Mesendoderm (in vitro differentiated cells): ENCODE data around the gene LRRC4B.

ENCODE experiments used
- DNase-seq: peaks from one replicate; pipeline ENCODE4 v3.0.0; 2013
- H2AK5ac ChIP-seq: 2 replicates; pipeline ENCODE4 v1.6.1; 2013; ENCODE audit warnings: low read length, inconsistent platforms
- H2BK120ac ChIP-seq: 2 replicates; pipeline ENCODE4 v1.6.1; 2013; ENCODE audit warnings: low read depth, mild to moderate bottlenecking, low read length, moderate library complexity, mixed read lengths
- H2BK15ac ChIP-seq: replicated peaks from 2 replicates; pipeline ENCODE4 v1.6.1; 2013; ENCODE audit warnings: low read depth, mild to moderate bottlenecking, moderate library complexity
- H2BK5ac ChIP-seq: 2 replicates; pipeline ENCODE4 v1.6.1; 2013; ENCODE audit warnings: low read length, inconsistent platforms
- H3K18ac ChIP-seq: 2 replicates; pipeline ENCODE4 v1.6.1; 2013; ENCODE audit warnings: mild to moderate bottlenecking, low read length, mixed read lengths
- H3K23ac ChIP-seq: one replicate; pipeline ENCODE4 v1.6.1; 2013; ENCODE audit warnings: low read length
- H3K27ac ChIP-seq: 2 replicates; pipeline ENCODE4 v1.5.1; 2013; ENCODE audit warnings: low read depth, mild to moderate bottlenecking, inconsistent platforms, low read length, moderate library complexity
- H3K27me3 ChIP-seq: 2 replicates; pipeline ENCODE4 v1.6.1; 2013; ENCODE audit warnings: low read length, control low read depth, mild to moderate bottlenecking, inconsistent platforms; ENCODE audit not compliant: insufficient read depth, poor library complexity
- H3K36me3 ChIP-seq: 2 replicates; pipeline ENCODE4 v1.6.1; 2013; ENCODE audit warnings: low read length, inconsistent platforms; ENCODE audit not compliant: control insufficient read depth, insufficient read depth
- H3K4ac ChIP-seq: one replicate; pipeline ENCODE4 v1.6.1; 2013; ENCODE audit warnings: low read depth, mild to moderate bottlenecking, low read length, moderate library complexity
- H3K4me1 ChIP-seq: 2 replicates; pipeline ENCODE4 v1.6.1; 2013; ENCODE audit warnings: low read depth, low read length, inconsistent platforms; ENCODE audit not compliant: control insufficient read depth
- H3K4me2 ChIP-seq: 2 replicates; pipeline ENCODE4 v1.6.1; 2013; ENCODE audit warnings: low read length
- H3K4me3 ChIP-seq: 2 replicates; pipeline ENCODE4 v1.5.1; 2013; ENCODE audit warnings: mild to moderate bottlenecking, low read length
- H3K56ac ChIP-seq: one replicate; pipeline ENCODE4 v1.6.1; 2013; ENCODE audit warnings: low read length
- H3K79me1 ChIP-seq: 2 replicates; pipeline ENCODE4 v1.6.1; 2013; ENCODE audit warnings: low read length, inconsistent platforms
- H3K79me2 ChIP-seq: 2 replicates; pipeline ENCODE4 v1.6.1; 2013; ENCODE audit warnings: mild to moderate bottlenecking, low read length; ENCODE audit not compliant: control insufficient read depth, insufficient read depth
- H3K9ac ChIP-seq: 2 replicates; pipeline ENCODE4 v1.6.1; 2013; ENCODE audit warnings: low read length, inconsistent platforms
- H4K5ac ChIP-seq: one replicate; pipeline ENCODE4 v1.6.1; 2013; ENCODE audit warnings: low read length
- H4K8ac ChIP-seq: one replicate; pipeline ENCODE4 v1.6.1; 2013; ENCODE audit warnings: low read depth, mild to moderate bottlenecking, control low read depth, low read length, moderate library complexity
- WGBS: extraction: QIAGEN DNeasy Blood & Tissue Kit; methylation state at CpG from one replicate; pipeline ENCODE4 v1.1.7; 2013; ENCODE audit warnings: low lambda C conversion rate, missing lambda C conversion rate; ENCODE audit not compliant: insufficient coverage; ENCODE audit errors: extremely low coverage; 5-methylcytosine and 5-hydroxymethylcytosine counted together

Gene LRRC4B

DNA sequence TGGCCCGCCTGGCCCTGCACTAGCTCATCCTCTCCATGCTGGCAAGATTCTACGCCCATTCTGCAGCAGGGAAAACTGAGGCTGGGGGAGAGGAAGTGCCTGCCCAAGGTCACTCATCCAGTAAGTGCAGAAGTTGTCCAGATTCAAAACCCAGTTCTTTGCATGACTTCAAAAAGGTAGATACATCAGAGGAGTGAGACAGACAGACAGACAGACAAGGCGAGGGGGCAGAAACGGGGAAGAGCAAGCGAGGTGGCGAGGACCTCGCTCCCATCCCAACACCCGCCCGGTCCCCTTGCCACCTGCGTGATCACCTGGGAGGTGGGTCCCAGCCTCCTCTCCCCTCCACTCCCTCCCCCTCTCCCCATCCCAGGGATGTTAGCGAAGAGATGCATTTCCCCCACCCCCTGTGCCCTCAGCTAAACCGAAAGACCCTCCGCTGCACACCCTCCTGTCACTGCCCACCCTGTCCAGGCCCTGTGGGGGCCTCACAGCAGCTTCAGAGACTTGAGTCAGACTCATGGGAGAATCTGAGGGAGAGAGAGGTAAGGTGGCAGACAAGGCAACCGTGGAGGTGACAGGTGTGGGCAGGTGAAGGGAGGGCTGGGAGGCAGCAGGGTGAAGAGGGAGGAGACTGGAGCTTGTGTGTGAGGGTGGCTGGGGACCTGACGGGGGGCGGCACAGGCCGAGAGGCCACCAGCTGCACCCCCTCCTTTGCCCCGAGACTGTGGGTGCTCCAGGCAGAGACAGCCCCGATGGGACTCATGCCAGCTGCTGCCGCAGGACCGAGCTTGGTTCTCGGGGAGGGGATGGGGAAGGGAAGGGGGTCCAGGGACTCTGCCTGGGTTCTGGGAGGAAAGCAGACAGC lies 18.9 kb downstream of the LRRC4B start:
- Histone ChIP-seq H2BK120ac (no peak overlapping the region), H3K27ac (no peak overlapping the region), H3K18ac (no peak overlapping the region), H3K79me2 (no peaks in the 10 kb centered on the region), H3K9ac (no peak overlapping the region), H3K56ac (no peak overlapping the region), H3K27me3 (peaks cover 6% of the 10 kb centered on the region), H2BK15ac (no peak overlapping the region), H3K23ac (no peak overlapping the region), H2BK5ac (no peak overlapping the region), H3K4me3 (no peak overlapping the region), H4K8ac (no peak overlapping the region), H3K79me1 (no peaks in the 10 kb centered on the region), H2AK5ac (no peak overlapping the region), H3K4me2 (no peak overlapping the region), H4K5ac (no peak overlapping the region), H3K36me3 (no peaks in the 10 kb centered on the region), H3K4me1 (no peaks in the 10 kb centered on the region), H3K4ac (no peak overlapping the region)
- no peak for DNase-seq
- no CpG with 5 or more reads among the region's 22 CpGs for WGBS

DNA sequence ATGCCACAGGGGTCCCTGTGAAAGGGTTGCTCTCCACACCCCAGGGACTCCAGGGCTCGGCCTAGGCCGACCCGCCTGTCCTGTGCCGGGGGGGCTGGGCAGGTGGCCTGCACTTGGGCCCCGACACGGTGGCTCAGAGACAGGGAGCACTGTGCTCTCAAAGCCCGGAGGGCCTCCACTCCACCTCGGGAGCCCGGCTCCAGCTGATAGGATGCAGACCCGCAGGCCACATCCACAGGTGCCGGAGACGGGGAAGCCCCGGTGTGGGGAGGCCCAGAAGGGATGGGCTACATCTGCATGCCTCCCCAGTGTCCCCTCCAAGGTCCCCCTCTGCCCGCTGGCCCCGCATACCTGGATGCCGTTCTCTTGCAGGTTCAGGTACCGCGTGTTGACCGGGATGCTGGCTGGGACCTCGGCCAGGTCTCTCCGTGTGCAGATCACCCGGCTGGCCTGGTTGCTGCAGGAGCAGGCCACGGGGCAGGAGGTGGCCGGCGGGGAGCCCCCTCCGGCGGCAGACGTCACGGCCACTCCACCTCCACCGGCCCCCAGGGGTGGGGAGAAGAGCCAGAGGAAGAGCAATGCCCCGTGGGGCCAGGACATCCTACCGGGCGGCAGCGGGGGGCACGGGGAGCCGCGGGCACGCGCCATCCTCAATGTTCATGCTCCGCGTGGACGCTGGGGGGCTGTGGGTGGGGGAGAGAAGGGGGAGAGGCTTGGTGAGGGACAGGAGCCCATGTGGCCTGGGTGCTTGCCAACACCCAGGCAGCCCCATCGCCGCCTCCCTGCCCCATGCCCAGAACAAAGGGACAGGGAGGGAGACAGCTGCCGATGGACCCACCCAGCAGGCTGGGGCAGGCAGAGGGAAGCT lies 19.8 kb downstream of the LRRC4B start:
- Histone ChIP-seq H3K56ac (no peak overlapping the region), H2BK5ac (no peak overlapping the region), H3K79me2 (no peaks in the 10 kb centered on the region), H3K23ac (no peak overlapping the region), H3K18ac (no peak overlapping the region), H3K27me3 (peaks cover 5% of the 10 kb centered on the region), H3K9ac (no peak overlapping the region), H3K79me1 (no peaks in the 10 kb centered on the region), H2BK15ac (no peak overlapping the region), H3K4me2 (no peak overlapping the region), H3K4me1 (no peaks in the 10 kb centered on the region), H2AK5ac (no peak overlapping the region), H3K36me3 (no peaks in the 10 kb centered on the region), H4K5ac (no peak overlapping the region), H3K4me3 (no peak overlapping the region), H3K4ac (no peak overlapping the region), H4K8ac (no peak overlapping the region), H2BK120ac (no peak overlapping the region), H3K27ac (no peak overlapping the region)
- WGBS = no CpG with 5 or more reads among the region's 45 CpGs
- no peak for DNase-seq

DNA sequence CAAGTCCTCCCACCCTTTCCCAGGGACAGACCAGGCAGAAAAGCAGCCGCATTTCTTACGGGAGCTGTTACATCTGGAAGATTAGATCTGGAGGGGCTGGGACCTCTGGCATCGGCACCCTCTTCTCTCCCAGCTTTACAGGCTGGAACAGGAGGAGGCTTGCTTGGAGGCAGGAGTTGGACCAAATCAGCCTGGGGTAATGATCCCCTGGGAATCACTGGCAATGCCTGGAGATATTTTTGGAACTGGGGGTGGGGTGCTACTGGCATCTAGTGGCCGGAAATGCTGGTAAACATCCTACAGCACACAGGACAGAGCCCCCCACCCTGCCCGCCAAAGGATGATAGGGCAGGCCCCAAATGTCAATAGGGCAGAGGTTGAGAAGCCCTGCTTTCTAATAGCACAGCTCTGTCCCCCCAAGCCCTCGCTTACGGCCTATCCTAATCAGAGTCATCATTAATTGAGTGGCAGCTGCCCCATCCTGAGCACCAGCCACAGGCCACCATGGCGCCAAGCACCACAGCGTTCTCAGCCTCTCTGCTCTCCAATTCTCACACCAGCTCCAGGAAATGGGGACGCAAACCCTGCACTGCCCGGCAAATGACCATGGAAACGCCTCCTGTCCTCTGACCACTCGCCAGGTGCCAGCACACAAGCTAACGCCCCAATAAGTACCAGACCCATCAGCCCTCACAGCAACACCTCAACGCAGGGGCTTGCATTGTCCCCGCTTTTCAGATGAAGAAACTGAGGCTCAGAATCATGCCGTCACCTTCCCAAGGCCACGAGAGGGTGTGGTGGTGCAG lies 20.6 kb downstream of the LRRC4B start:
- Histone ChIP-seq H3K79me1 (no peaks in the 10 kb centered on the region), H3K79me2 (no peaks in the 10 kb centered on the region), H3K18ac (no peak overlapping the region), H2BK120ac (no peak overlapping the region), H3K27me3 (peaks cover 5% of the 10 kb centered on the region), H3K36me3 (no peaks in the 10 kb centered on the region), H4K5ac (no peak overlapping the region), H3K4me1 (no peaks in the 10 kb centered on the region), H3K27ac (no peak overlapping the region), H3K4me3 (no peak overlapping the region), H2BK15ac (no peak overlapping the region), H2AK5ac (no peak overlapping the region), H3K56ac (no peak overlapping the region), H3K9ac (no peak overlapping the region), H3K23ac (no peak overlapping the region), H3K4ac (no peak overlapping the region), H3K4me2 (no peak overlapping the region), H2BK5ac (no peak overlapping the region), H4K8ac (no peak overlapping the region)
- no CpG with 5 or more reads among the region's 18 CpGs for WGBS
- no peak for DNase-seq

DNA sequence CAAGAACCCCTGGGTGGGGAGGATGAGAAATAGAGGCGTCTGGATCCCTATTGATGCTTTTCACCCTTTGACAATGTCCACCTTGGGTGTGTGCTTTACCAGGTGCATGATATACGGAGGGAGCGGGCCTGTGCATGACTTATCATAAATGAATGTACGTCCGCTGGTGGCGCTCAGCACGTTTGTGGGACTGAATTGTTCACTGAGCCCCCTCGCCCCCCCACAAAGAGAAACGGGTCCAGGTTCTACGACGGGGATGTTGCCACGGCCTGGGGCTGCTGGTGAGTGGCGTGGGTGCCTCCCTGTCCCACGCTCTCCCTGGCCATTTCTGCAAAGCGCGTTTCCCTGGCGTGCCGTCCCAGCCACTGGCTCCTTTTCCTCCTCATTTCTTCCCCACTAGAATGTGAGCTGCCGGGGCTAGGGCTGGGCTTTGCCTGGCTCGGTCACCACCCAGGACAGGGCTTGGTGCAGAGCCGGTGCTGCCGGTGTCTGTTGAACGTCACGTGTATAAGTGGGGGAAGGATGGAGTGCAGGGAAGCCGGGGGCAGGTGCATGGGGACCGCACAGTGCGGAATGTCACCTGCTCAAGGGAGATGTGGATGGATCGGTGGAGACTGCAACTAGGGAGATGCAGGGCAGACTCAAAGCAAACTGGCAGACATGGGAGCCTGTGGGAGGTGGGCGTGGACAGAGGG lies 21.6 kb downstream of the LRRC4B start:
- H2BK5ac ChIP-seq = no peak overlapping the region
- H4K8ac ChIP-seq = no peak overlapping the region
- H3K27ac ChIP-seq = no peak overlapping the region
- WGBS = no CpG with 5 or more reads among the region's 29 CpGs
- H3K36me3 ChIP-seq = no peaks in the 10 kb centered on the region
- no peaks in the 10 kb centered on the region for H3K79me1 ChIP-seq
- H3K9ac ChIP-seq = no peak overlapping the region
- H3K4me2 ChIP-seq = no peak overlapping the region
- no peaks in the 10 kb centered on the region for H3K4me1 ChIP-seq
- no peak overlapping the region for H3K23ac ChIP-seq
- no peak for DNase-seq
- no peak overlapping the region for H2BK120ac ChIP-seq
- H2BK15ac ChIP-seq = no peak overlapping the region
- H2AK5ac ChIP-seq = no peak overlapping the region
- no peak overlapping the region for H3K4me3 ChIP-seq
- peaks cover 2% of the 10 kb centered on the region for H3K27me3 ChIP-seq
- no peaks in the 10 kb centered on the region for H3K79me2 ChIP-seq
- H4K5ac ChIP-seq = no peak overlapping the region
- H3K56ac ChIP-seq = no peak overlapping the region
- no peak overlapping the region for H3K18ac ChIP-seq
- no peak overlapping the region for H3K4ac ChIP-seq

DNA sequence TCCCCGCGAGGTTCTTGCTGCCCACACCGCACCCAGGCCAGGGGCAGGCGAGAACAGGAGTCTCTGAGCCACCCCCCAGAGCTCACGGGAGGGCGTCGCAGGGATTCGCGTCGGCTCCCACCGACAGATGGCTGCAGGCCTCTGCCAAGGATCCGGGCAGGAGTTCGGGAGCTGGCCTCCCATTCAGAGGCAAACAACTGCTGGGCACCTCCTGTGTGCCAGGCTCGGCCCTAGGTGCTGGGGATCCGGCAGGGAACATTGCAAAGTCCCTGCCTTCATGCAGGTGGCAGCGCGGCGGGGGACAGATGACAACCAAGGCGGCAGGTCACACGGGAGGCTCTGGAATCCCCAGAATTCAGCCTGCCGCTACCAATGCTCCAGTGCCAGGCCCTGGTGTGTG lies 25.3 kb downstream of the LRRC4B start:
- Histone ChIP-seq H3K79me1 (no peaks in the 10 kb centered on the region), H3K56ac (no peak overlapping the region), H3K23ac (no peak overlapping the region), H3K36me3 (no peaks in the 10 kb centered on the region), H3K9ac (no peak overlapping the region), H2AK5ac (no peak overlapping the region), H3K18ac (no peak overlapping the region), H3K27me3 (no peaks in the 10 kb centered on the region), H2BK15ac (no peak overlapping the region), H4K5ac (no peak overlapping the region), H3K79me2 (no peaks in the 10 kb centered on the region), H4K8ac (no peak overlapping the region), H2BK5ac (no peak overlapping the region), H2BK120ac (no peak overlapping the region), H3K4me1 (no peaks in the 10 kb centered on the region), H3K4me2 (no peak overlapping the region), H3K4me3 (no peak overlapping the region), H3K4ac (no peak overlapping the region), H3K27ac (no peak overlapping the region)
- no CpG with 5 or more reads among the region's 21 CpGs for WGBS
- no peak for DNase-seq
